Ovary (tissue), 9 donors: ENCODE results near the gene PHETA2. TPM values are rescaled to one million over a fixed set of nuclear protein-coding genes. Genes with fewer than 3 reads are reported as not detected.

ENCODE experiments used
- DNase-seq, 5 donors: peaks; one replicate each; pipeline ENCODE4 v3.0.0-alpha.2; 2019 to 2020
- H3K27ac ChIP-seq, 2 donors: fragments of 200-600 bp; one replicate each; pipeline versions ENCODE4 v1.5.1 to v1.8.0; 2019 to 2022
- H3K27me3 ChIP-seq: fragments of 200-600 bp; one replicate; pipeline ENCODE4 v1.8.0; 2022
- H3K36me3 ChIP-seq: fragments of 200-600 bp; sonication (generic); one replicate; pipeline ENCODE4 v1.5.1; 2019
- H3K4me1 ChIP-seq: one replicate; pipeline ENCODE4 v1.8.1; 2013; ENCODE audit warnings: mild to moderate bottlenecking, moderate library complexity; ENCODE audit not compliant: insufficient read depth
- H3K4me3 ChIP-seq: fragments of 200-600 bp; sonication (generic); one replicate; pipeline ENCODE4 v1.5.1; 2017
- H3K9me3 ChIP-seq, 2 donors: fragments of 200-600 bp in 1 of 2; sonication (generic) in 1 of 2; one replicate each; pipeline versions ENCODE4 v1.5.1 to v1.8.1; 2013 to 2019; ENCODE audit warnings: mild to moderate bottlenecking in 1 of 2, moderate library complexity in 1 of 2
- EP300 ChIP-seq: sonication (generic); formaldehyde crosslinking; IDR thresholded peaks from one replicate; pipeline ENCODE4 v1.6.1; 2017; ENCODE audit warnings: antibody characterized with exemption
- POLR2A ChIP-seq: fragments of 450-650 bp; IDR thresholded peaks from one replicate; pipeline ENCODE4 v1.6.1; 2017; ENCODE audit warnings: antibody characterized with exemption, mild to moderate bottlenecking, moderate library complexity
- WGBS, 3 donors: extraction: QIAGEN DNeasy Blood & Tissue Kit in 1 of 3; methylation state at CpG; one replicate each; pipeline versions ENCODE4 v1.1.5 to v1.1.7; 2013 to 2017; 5-methylcytosine and 5-hydroxymethylcytosine counted together
- intact Hi-C, 4 donors: fragments of 100-400 bp; cut with DNase I; formaldehyde crosslinking; loops; one replicate each; pipeline versions ENCODE4 v1.11.0 to v1.15.1; 2022 to 2023
- polyA plus RNA-seq, 2 donors: library from polyadenylated mRNA; stranded (reverse); fragments of 200-250 nt in 1 of 2; fragments of 350-450 nt in 1 of 2; fragmentation: Illumina TruSeq in 1 of 2; extraction: RNeasy Lipid Tissue Mini Kit (QIAGEN cat#74804) in 1 of 2; gene quantifications; one replicate each; pipeline ENCODE4 v1.2.3, GENCODE V29; 2013 to 2014
- total RNA-seq, 7 donors: library from RNA; depleted of rRNA in 2 of 7; stranded (reverse); fragments of >200 nt in 2 of 7; fragmentation: NEBNext Ultra II Directional in 3 of 7; extraction: Animal tissue kit (Norgen Biotek cat#: 25700) in 3 of 7; gene quantifications; one replicate each; pipeline versions ENCODE4 v1.1.0 to v1.2.4, GENCODE V29; 2016 to 2023
- TF ChIP-seq, protein P1 (sequence below), 3 donors: fragments of 450-650 bp in 2 of 3; fragments of 200-600 bp in 1 of 3; IDR thresholded peaks; one replicate each; pipeline versions ENCODE4 v1.5.1 to v1.8.0; 2016 to 2022; ENCODE audit warnings: antibody characterized with exemption in 3 of 3, mild to moderate bottlenecking in 1 of 3
- donor health status: DM: no; HTN: no; CAD: no; lungs with moderate emphysema.
- donor health status: DM: no; HTN: no; CAD: no.
- donor health status: Bipolar disorder and iron deficiency.
- donor health status: DM: yes; HTN: yes; CAD: no.
- donor health status: DM: no; HTN: no; CAD: no.
- donor health status: DM: yes; HTN: yes; CAD: no.

PHETA2 gene
- total and polyA plus RNA-seq, 9 donors: 3.4 to 10.2 (median 8.0) TPM

- DNase-seq: peak in 3 of 5 donors; percentile 27 to 53 (median 52)
Observed at GRCh38 chr22:42077486-42078125, 3.6 kb downstream of the PHETA2 start.

GRCh38 chr22:42078469-42079318 lies 4.6 kb downstream of the PHETA2 start:
- Histone ChIP-seq H3K36me3 (no peaks in the 10 kb centered on the region), H3K9me3 (no peaks in the 10 kb centered on the region), H3K27me3 (no peaks in the 10 kb centered on the region), H3K4me1 (peaks cover 6% of the 10 kb centered on the region), H3K4me3 (peak overlapping the region; percentile 80), H3K27ac (peak overlapping the region; percentile 87 to 99)
- TF ChIP-seq EP300 (no peak), POLR2A (no peak)
- TF ChIP-seq, protein P1, sequence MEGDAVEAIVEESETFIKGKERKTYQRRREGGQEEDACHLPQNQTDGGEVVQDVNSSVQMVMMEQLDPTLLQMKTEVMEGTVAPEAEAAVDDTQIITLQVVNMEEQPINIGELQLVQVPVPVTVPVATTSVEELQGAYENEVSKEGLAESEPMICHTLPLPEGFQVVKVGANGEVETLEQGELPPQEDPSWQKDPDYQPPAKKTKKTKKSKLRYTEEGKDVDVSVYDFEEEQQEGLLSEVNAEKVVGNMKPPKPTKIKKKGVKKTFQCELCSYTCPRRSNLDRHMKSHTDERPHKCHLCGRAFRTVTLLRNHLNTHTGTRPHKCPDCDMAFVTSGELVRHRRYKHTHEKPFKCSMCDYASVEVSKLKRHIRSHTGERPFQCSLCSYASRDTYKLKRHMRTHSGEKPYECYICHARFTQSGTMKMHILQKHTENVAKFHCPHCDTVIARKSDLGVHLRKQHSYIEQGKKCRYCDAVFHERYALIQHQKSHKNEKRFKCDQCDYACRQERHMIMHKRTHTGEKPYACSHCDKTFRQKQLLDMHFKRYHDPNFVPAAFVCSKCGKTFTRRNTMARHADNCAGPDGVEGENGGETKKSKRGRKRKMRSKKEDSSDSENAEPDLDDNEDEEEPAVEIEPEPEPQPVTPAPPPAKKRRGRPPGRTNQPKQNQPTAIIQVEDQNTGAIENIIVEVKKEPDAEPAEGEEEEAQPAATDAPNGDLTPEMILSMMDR (IDR thresholded peaks at IDR 0.05): peak in 1 of 3 donors; percentile 19
- DNase-seq: peak in 2 of 5 donors; percentile 59 to 64
- 15 to 19% (median 17%) methylated on average over 22 to 24 of the region's 24 CpGs for WGBS, 3 donors
- intact Hi-C loops: no loop called here

More at GRCh38 chr22:42077486-42078125, 3.6 kb downstream of the PHETA2 start:
- intact Hi-C loops: no loop called here
- H3K27ac ChIP-seq: peak overlapping the region; percentile 87 to 99
- no peaks in the 10 kb centered on the region for H3K36me3 ChIP-seq
- no peak overlapping the region for H3K4me3 ChIP-seq
- TF ChIP-seq, protein P1 (IDR thresholded peaks at IDR 0.05): no peak
- TF ChIP-seq EP300 (no peak), POLR2A (no peak)
- 84 to 93% (median 89%) methylated on average over 14 to 21 of the region's 21 CpGs for WGBS, 3 donors
- H3K4me1 ChIP-seq: peaks cover 7% of the 10 kb centered on the region
- no peaks in the 10 kb centered on the region for H3K9me3 ChIP-seq
- H3K27me3 ChIP-seq: no peaks in the 10 kb centered on the region

DNA sequence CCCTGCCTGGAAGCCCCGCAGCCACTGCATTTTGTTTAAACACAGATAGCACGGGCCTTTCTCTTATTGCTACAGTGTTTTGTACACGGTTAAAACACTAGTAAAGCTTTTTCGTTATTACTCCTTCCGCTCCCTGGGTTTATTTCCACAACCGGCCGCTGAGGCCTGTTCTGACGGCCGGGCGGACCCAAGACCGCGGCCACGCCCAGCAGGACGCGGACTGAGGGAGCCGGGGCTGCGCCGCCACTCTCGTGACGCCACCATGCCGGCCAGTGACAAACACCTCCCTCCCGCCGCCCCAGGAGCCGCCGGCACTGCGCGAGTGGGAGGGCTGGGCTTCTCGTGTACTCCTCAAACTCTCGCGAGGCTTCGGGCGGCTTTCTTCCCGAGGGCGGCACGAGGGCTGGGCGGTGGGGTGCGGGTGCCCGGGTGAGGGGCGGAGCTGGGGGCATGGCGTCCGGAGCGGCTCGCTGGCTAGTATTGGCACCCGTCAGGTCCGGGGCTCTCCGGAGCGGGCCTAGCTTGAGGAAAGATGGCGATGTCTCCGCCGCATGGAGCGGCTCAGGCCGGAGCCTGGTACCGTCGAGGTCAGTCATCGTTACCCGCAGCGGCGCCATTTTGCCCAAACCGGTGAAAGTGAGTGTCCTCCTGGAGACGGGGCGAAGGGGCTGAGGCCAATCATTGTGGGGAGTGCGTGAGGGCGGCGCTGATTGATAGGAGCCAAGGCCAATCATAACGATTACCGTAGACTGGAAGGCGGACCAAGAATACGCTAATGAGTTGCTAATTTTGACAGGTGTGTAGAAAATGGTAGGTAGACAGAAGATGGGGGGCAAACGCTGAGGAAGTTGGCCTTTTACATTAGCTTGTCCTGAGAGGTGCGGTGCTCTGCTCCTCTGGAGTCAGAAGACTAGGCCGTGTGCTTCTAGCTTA lies 5.5 kb downstream of the PHETA2 start, which contains the start of gene SMDT1:
TSS of gene SMDT1 (plus strand) at position 382 of the 933 bp plus-strand sequence. CDS start at position 451, 69 bp downstream.
- H3K9me3 ChIP-seq: no peaks in the 10 kb centered on the region
- intact Hi-C loops: no loop called here
- DNase-seq: peak; percentile 98 to 99 (median 99)
- TF ChIP-seq, protein P1 (IDR thresholded peaks at IDR 0.05): peak in 1 of 3 donors; percentile 4
- TF ChIP-seq EP300: no peak
- TF ChIP-seq POLR2A: peak; percentile 96
- no peaks in the 10 kb centered on the region for H3K36me3 ChIP-seq
- peak within 1 kb of the TSS; percentile 80 for H3K4me3 ChIP-seq
- H3K4me1 ChIP-seq: peaks cover 3% of the 10 kb centered on the region
- H3K27ac ChIP-seq: peak within 1 kb of the TSS; percentile 87 to 99
- 0 to 1% (median 0%) methylated on average over 48 to 71 of the region's 71 CpGs for WGBS, 3 donors
- H3K27me3 ChIP-seq: no peaks in the 10 kb centered on the region

DNA sequence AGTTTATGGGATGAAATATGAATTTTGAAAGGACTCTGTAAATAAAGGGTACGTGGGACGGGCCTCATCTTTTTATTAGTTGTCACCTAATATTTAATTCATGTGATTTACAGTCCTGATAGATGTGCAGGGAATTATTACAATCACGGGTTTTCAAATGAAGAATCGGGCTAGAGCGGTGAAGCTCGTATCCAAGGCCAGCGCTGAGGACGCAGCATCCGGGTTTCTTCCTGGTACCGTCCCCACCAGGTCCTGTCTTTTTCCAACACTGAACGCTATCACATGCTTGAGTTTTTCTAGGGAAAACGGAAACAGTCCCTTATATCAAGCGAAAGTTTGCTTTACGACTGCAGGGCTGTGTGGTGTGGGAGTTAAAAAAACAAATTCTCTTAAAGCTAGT lies 6.2 kb downstream of the PHETA2 start:
- Histone ChIP-seq H3K36me3 (no peaks in the 10 kb centered on the region), H3K4me3 (peak overlapping the region; percentile 80), H3K27ac (peak overlapping the region; percentile 87 to 99), H3K27me3 (no peaks in the 10 kb centered on the region), H3K4me1 (peaks cover 3% of the 10 kb centered on the region), H3K9me3 (no peaks in the 10 kb centered on the region)
- DNase-seq: peak in 3 of 5 donors; percentile 34 to 50 (median 48)
- 1 to 2% (median 1%) methylated on average over 14 of the region's 14 CpGs for WGBS, 3 donors
- TF ChIP-seq POLR2A (no peak), EP300 (no peak)
- TF ChIP-seq, protein P1 (IDR thresholded peaks at IDR 0.05): no peak
- intact Hi-C loops: no loop called here
